ENCODE data around the gene DPH6.
"Not testable (repeated sequence)": the region's sequence is repeated elsewhere in the genome, so short reads cannot be mapped to it uniquely, and the experiment has no call there.

DPH6 gene

GRCh38 chr15:35545824-35546510 is at the start of gene DPH6:
Gene DPH6, minus strand, starts transcription at chr15:35546165. Its CDS starts 24 bp downstream, at chr15:35546141.
- peak; percentile 53 for DNase-seq (ENCODE audit: low read depth)

GRCh38 chr15:35595656-35596055 is 49.7 kb upstream of the DPH6 start:
- no peak overlapping the region for H3K4me3 ChIP-seq (ENCODE audit: low read depth, low read length)
- no peak for DNase-seq (ENCODE audit: low read depth)

More at GRCh38 chr15:35545824-35546510, at the start of gene DPH6:
- H3K4me3 ChIP-seq (ENCODE audit: low read depth, low read length) = peak within 1 kb of the TSS; percentile 67

- not testable (repeated sequence) for DNase-seq (ENCODE audit: low read depth); H3K4me3 ChIP-seq (ENCODE audit: low read depth, low read length)
Measured at GRCh38 chr15:35591987-35592386, 46.0 kb upstream of the DPH6 start.

- no peak overlapping the region for H3K4me3 ChIP-seq (ENCODE audit: low read depth, low read length)
- DNase-seq (ENCODE audit: low read depth) = no peak
Measured at GRCh38 chr15:35583863-35584528, 38.0 kb upstream of the DPH6 start.

DNA sequence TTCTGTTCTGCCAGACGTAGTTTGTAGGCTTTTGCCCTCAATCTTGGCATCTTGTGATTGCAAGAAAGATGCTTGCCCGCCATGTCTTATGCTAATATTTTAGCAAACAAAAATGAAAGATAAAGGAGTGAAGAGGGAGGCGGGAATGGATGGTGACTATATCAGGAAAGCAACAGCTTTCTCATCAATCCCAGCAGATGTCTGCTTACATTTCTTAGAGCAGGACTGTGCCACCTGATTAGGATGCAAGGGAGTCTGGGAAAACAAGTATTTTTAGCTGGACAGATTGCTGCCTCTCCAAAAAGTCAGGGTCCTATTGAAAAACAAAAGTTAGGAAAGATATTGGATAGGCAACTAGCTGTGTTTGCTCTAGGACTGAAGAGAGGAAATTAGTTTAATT is 34.6 kb upstream of the DPH6 start:
- no peak for DNase-seq (ENCODE audit: low read depth)
- no peak overlapping the region for H3K4me3 ChIP-seq (ENCODE audit: low read depth, low read length)

DNA sequence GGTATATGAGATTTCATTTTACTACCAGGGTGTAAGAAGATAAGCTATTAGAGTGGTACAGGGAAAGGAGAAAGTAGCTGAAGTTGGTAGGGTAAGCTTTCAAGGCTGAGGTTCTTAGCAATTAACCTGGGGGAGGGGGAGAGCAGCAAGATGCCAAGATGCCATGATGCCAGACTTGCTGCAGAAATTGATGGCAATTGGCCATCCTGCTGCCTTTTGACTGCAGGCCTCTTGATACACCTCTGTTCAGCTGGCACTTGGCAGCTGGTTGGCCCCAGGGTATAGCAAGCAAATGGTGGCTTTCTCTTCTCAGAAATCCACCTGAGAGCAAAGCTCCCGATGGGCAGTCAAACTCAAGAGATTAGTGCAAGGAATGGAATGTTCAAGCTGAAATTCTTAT is 21.4 kb upstream of the DPH6 start:
- H3K4me3 ChIP-seq (ENCODE audit: low read depth, low read length) = no peak overlapping the region
- DNase-seq (ENCODE audit: low read depth) = no peak

GRCh38 chr15:35566991-35567390 is 21.0 kb upstream of the DPH6 start:
- H3K4me3 ChIP-seq (ENCODE audit: low read depth, low read length) = no peak overlapping the region
- DNase-seq (ENCODE audit: low read depth) = no peak

GRCh38 chr15:35565901-35566300 is 19.9 kb upstream of the DPH6 start:
- DNase-seq (ENCODE audit: low read depth) = no peak
- no peak overlapping the region for H3K4me3 ChIP-seq (ENCODE audit: low read depth, low read length)

- DNase-seq (ENCODE audit: low read depth) = no peak
Measured at GRCh38 chr15:35562641-35563040, 16.7 kb upstream of the DPH6 start.

GRCh38 chr15:35561308-35561707 is 15.3 kb upstream of the DPH6 start:
- no peak for DNase-seq (ENCODE audit: low read depth)
- no peak overlapping the region for H3K4me3 ChIP-seq (ENCODE audit: low read depth, low read length)

More at GRCh38 chr15:35562641-35563040, 16.7 kb upstream of the DPH6 start:
- H3K4me3 ChIP-seq (ENCODE audit: low read depth, low read length) = no peak overlapping the region

GRCh38 chr15:35560870-35561269 is 14.9 kb upstream of the DPH6 start:
- no peak overlapping the region for H3K4me3 ChIP-seq (ENCODE audit: low read depth, low read length)
- DNase-seq (ENCODE audit: low read depth) = no peak

DNA sequence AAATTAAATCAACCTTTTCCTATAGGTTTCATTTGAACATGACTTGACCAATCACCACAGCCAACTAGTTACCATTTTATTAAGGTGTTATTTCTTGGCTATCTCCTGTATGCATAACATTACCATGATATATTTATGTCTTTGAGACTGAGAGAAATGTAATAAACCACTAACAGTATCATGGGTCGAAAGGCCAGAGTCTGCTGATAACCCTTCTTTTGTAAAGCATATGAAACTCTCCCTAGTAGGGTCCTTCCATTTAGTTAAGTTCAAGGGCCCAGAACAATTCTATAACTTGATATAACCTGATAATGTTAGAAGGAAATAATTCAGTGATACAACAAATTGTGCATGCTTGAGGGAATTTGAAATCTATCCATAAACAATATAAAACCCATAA is 14.3 kb upstream of the DPH6 start:
- DNase-seq (ENCODE audit: low read depth) = no peak

GRCh38 chr15:35559683-35560082 is 13.7 kb upstream of the DPH6 start:
- H3K4me3 ChIP-seq (ENCODE audit: low read depth, low read length) = no peak overlapping the region
- no peak for DNase-seq (ENCODE audit: low read depth)

More for the DNA sequence above, 14.3 kb upstream of the DPH6 start:
- no peak overlapping the region for H3K4me3 ChIP-seq (ENCODE audit: low read depth, low read length)

DNA sequence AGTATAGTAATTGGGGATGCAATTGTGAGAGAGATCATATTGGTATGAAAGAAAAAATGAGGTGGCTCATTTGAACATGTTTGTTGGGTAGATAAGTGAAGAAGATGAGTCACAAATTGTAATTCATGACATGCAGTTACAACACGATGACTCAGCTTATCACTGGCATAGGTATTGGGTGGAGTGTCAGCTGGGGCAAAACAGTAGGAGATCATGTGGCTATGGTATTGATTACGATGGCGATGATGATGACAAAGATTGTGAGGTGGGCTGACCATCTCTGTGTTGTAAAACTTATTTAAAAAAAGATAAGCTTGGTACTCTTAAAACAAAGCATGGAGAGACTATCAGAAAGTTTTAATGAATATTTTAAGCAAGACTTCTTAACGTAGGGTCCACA is 11.6 kb upstream of the DPH6 start:
- peak; percentile 88 for DNase-seq (ENCODE audit: low read depth)
- H3K4me3 ChIP-seq (ENCODE audit: low read depth, low read length) = no peak overlapping the region

DNA sequence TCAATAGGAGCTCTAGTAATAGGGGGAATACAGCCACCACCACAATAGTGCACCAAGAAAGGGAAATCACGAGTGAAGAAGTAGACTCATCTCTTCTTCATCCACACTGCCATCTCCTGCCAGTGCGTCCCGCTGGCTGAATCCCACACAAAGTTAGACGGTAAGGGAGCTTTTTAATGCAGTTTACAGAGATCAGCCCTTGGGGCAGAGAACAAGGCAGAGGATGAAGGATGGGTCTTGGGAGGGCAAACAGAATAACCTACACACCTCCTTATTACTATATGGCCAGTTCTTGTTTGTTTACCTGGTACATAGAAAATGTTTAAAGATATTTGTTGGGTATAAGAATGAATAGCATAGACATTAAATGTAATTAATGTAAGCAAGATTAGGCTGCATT is 11.0 kb upstream of the DPH6 start:
- no peak for DNase-seq (ENCODE audit: low read depth)
- H3K4me3 ChIP-seq (ENCODE audit: low read depth, low read length) = no peak overlapping the region

- no peak overlapping the region for H3K4me3 ChIP-seq (ENCODE audit: low read depth, low read length)
- DNase-seq (ENCODE audit: low read depth) = no peak
Measured at GRCh38 chr15:35555244-35555643, 9.3 kb upstream of the DPH6 start.

DNA sequence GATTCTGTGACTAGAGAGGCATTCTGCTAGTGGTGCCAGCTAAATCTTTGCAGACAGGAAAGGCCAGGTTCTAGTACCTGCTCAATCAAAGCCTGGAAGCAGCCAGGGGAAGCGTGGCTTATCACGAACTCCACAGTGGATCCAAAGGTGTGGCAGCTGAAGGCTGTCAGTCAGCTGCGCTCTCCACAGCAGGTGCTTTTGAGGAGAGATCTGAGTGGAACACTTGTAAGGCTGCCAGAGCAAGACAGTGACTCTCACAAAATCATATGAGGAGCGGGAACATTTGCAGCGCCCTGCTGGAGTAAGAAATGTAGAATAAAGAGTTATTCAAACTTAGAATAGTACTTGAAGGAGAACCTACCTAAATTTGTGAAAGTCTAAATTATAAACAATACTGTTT is 5.0 kb upstream of the DPH6 start:
- DNase-seq (ENCODE audit: low read depth) = no peak

GRCh38 chr15:35549567-35549966 is 3.6 kb upstream of the DPH6 start:
- no peak overlapping the region for H3K4me3 ChIP-seq (ENCODE audit: low read depth, low read length)

More for the DNA sequence above, 5.0 kb upstream of the DPH6 start:
- no peak overlapping the region for H3K4me3 ChIP-seq (ENCODE audit: low read depth, low read length)

DNA sequence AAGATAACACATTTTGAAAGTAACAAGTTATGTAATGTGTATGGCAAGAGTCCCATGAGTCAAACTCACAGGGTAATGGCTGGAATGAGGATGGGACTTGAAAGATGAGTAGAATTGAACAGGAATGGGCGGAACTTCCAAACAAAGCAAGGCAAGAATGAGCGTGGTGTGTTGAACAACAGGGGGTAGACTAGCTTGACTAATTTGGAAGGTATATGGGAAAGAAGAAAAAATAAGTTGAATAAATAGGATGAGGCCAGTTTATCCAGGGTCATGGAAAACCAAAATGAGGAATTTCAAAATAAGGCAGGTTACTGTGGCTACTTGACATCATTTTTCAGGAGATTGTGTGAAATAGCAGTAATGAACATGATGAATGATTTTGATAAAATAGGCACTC is 2.5 kb upstream of the DPH6 start:
- DNase-seq (ENCODE audit: low read depth) = no peak
- H3K4me3 ChIP-seq (ENCODE audit: low read depth, low read length) = no peak overlapping the region

More at GRCh38 chr15:35549567-35549966, 3.6 kb upstream of the DPH6 start:
- DNase-seq (ENCODE audit: low read depth) = no peak

- no peak for DNase-seq (ENCODE audit: low read depth)
- H3K4me3 ChIP-seq (ENCODE audit: low read depth, low read length) = no peak overlapping the region
Measured at GRCh38 chr15:35547775-35548364, 1.9 kb upstream of the DPH6 start.

All from skeletal muscle cell (primary cell).